Activated CD4-positive, alpha-beta memory T cell treated with anti-CD3 and anti-CD28 coated beads for 36 hours (primary cell): ENCODE results near the gene GPT2. TPM values are rescaled to one million over a fixed set of nuclear protein-coding genes. Genes with fewer than 3 reads are reported as not detected.

ENCODE experiments used
- CTCF ChIA-PET: fragments of 350-600 bp; sonication (Branson Sonifier 250); formaldehyde crosslinking; loops from one replicate; lab custom pipeline; 2021; ENCODE audit warnings: antibody characterized with exemption, inconsistent platforms; lab: Charles Lee
- POLR2A ChIA-PET: fragments of 350-600 bp; sonication (Branson Sonifier 250); formaldehyde crosslinking; loops from one replicate; lab custom pipeline; 2021; ENCODE audit warnings: antibody characterized with exemption; lab: Charles Lee
- DNase-seq: peaks from one replicate; pipeline ENCODE4 v3.0.0-alpha.2; 2020
- H3K27ac Mint-ChIP-seq: one replicate; pipeline ENCODE4 v1.8.0; 2021; ENCODE audit warnings: mixed read lengths
- H3K27me3 Mint-ChIP-seq: one replicate; pipeline ENCODE4 v1.8.0; 2021; ENCODE audit warnings: mixed read lengths
- H3K36me3 Mint-ChIP-seq: one replicate; pipeline ENCODE4 v1.8.0; 2021; ENCODE audit warnings: mixed read lengths
- H3K4me1 Mint-ChIP-seq: one replicate; pipeline ENCODE4 v1.8.0; 2021; ENCODE audit warnings: low read depth, mixed read lengths
- H3K4me3 Mint-ChIP-seq: one replicate; pipeline ENCODE4 v1.8.0; 2021; ENCODE audit warnings: mild to moderate bottlenecking, mixed read lengths
- H3K9me3 Mint-ChIP-seq: one replicate; pipeline ENCODE4 v1.8.0; 2021; ENCODE audit warnings: mixed read lengths
- intact Hi-C: fragments of 100-400 bp; cut with micrococcal nuclease; formaldehyde crosslinking; loops from one replicate; pipeline ENCODE4 v1.15.1; 2023
- total RNA-seq, 2 experiments: library from RNA; stranded (reverse); gene quantifications; one replicate each; pipeline ENCODE4 v1.2.3, GENCODE V29; 2021

The GPT2 gene
- total RNA-seq, 2 experiments from 2014 or later = 20.2 to 23.1 TPM

DNA sequence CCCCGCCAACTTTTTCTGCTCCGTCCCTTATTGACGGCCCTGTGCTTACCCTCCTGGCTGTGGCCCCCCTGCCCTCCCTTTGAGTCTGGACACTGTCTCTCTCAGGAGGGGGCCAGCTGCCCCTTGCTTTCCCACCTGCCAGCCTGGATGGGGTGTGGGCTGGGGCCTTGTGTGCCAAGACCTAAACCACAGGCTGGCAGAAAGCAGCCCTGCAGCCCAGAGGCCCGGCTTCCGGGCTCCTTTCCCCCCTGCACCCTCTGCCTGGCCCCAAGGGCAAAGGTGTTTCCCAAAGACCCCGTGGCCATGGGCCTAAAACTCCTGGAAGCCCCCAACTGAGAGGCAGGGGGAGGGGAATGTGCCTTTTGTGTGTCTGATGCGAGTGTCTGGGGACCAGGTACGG is 17.5 kb downstream of the GPT2 start:
- Mint-ChIP-seq H3K27ac (no peak overlapping the region), H3K36me3 (peaks cover 2% of the 10 kb centered on the region), H3K27me3 (no peaks in the 10 kb centered on the region), H3K4me3 (no peak overlapping the region), H3K4me1 (no peaks in the 10 kb centered on the region), H3K9me3 (no peaks in the 10 kb centered on the region)
- CTCF ChIA-PET = interaction anchor here (1.0 to 2.1 kb wide), 2 partner anchors 48 to 228 kb away, joined by 3 to 6 read pairs; no protein-coding TSS in a partner anchor
- no peak for DNase-seq
- POLR2A ChIA-PET = no interaction called here
- intact Hi-C loops = no loop called here

DNA sequence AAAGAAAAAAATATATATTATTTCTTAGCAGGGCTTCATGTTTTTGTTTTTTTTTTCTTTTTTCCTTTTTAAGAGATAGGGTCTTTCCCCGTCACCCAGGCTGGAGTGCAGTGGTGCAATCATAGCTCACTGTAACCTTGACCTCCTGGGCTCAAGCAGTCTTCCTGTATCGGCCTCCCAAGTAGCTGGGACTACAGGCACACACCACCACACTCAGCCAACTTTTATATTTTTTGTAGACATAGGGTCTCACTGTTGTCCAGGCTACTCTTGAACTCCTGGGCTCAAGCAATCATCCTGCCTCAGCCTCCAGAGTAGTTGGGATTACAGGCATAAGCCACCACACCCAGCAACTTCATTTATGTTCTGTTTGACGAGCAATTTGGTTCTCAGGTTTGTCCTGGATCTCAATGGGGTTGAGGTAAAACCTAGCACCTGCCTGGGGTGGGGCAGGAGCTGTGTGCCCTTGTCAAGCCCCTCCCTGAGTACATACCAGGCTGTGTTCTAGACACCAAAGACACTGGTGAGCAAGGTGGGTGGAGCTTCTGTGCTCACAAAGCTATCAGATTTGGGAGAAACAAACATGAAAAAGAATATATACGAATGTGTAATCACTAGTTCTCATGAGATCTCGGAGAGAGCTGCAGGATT is 19.2 kb downstream of the GPT2 start:
- Mint-ChIP-seq H3K4me3 (no peak overlapping the region), H3K27ac (no peak overlapping the region), H3K4me1 (no peaks in the 10 kb centered on the region), H3K9me3 (no peaks in the 10 kb centered on the region), H3K36me3 (no peaks in the 10 kb centered on the region), H3K27me3 (no peaks in the 10 kb centered on the region)
- CTCF ChIA-PET = interaction anchor here (0.5 to 1.6 kb wide), 4 partner anchors 9 to 230 kb away, joined by 3 to 6 read pairs (median 4); no protein-coding TSS in a partner anchor
- intact Hi-C loops = no loop called here
- POLR2A ChIA-PET = no interaction called here
- no peak for DNase-seq

DNA sequence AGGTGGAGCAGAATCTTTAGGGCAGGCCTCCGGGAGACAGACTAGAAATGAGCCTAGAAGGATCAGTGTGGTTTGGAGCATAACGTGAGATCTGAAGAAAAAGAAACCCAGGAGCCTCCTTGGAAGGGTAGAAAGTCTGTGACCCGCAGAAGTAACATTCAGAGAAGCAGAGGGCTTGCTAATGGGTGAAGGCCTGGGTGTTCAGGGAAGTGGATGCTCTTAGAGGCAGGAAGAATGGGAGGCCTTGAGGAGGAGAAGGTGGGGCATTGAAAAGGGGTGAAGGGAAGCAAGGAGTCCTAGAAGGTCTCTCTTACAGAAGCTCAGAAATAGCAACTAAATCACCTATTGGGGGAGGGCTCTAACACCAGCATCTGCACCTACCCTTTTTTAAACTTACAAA is 20.3 kb downstream of the GPT2 start:
- CTCF ChIA-PET = interaction anchor here (1.6 kb wide), 1 partner anchor 231 kb away, joined by 6 read pairs; no protein-coding TSS in a partner anchor
- POLR2A ChIA-PET = no interaction called here
- no peak for DNase-seq
- Mint-ChIP-seq H3K36me3 (no peaks in the 10 kb centered on the region), H3K4me3 (no peak overlapping the region), H3K27me3 (no peaks in the 10 kb centered on the region), H3K4me1 (no peaks in the 10 kb centered on the region), H3K9me3 (no peaks in the 10 kb centered on the region), H3K27ac (no peak overlapping the region)
- intact Hi-C loops = no loop called here

DNA sequence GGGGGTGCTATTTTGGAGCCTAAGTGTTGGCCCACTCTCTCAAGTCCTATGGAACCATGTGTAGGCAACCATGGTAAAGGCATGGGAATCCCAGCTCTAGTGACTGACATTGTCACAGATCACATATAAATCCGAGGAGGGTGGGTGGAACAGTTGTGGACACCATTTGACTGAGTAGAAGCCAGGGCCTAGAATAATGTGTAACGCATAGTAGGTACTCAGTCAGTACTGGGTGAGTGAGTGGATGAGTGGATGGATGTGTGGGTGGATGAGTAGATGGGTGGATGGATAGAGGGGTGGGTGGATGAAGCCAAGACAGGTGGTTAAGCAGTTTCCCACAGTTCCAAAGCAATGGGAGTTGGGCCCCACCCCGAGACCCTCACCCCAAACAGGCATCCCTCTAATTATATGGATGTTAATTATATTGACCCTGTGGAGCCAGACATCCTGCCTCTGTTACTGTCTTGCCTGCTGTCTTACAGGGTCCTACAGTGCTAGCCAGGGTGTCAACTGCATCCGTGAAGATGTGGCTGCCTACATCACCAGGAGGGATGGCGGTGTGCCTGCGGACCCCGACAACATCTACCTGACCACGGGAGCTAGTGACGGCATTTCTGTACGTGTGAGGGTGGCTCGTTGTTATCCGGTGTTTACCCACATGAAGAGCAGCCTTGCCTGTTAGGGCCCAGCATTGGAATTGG is 22.3 kb downstream of the GPT2 start:
- intact Hi-C loops = no loop called here
- ChIA-PET CTCF (interaction anchor here (0.6 to 5.6 kb wide), 8 partner anchors 11 to 232 kb away, joined by 3 to 102 read pairs (median 4); partner anchors contain the start of gene GPT2), POLR2A (no interaction called here)
- no peak overlapping the region for H3K27ac Mint-ChIP-seq
- H3K27me3 Mint-ChIP-seq = no peaks in the 10 kb centered on the region
- H3K4me3 Mint-ChIP-seq = no peak overlapping the region
- H3K9me3 Mint-ChIP-seq = no peaks in the 10 kb centered on the region
- peaks cover 7% of the 10 kb centered on the region for H3K36me3 Mint-ChIP-seq
- peaks cover 5% of the 10 kb centered on the region for H3K4me1 Mint-ChIP-seq
- no peak for DNase-seq

DNA sequence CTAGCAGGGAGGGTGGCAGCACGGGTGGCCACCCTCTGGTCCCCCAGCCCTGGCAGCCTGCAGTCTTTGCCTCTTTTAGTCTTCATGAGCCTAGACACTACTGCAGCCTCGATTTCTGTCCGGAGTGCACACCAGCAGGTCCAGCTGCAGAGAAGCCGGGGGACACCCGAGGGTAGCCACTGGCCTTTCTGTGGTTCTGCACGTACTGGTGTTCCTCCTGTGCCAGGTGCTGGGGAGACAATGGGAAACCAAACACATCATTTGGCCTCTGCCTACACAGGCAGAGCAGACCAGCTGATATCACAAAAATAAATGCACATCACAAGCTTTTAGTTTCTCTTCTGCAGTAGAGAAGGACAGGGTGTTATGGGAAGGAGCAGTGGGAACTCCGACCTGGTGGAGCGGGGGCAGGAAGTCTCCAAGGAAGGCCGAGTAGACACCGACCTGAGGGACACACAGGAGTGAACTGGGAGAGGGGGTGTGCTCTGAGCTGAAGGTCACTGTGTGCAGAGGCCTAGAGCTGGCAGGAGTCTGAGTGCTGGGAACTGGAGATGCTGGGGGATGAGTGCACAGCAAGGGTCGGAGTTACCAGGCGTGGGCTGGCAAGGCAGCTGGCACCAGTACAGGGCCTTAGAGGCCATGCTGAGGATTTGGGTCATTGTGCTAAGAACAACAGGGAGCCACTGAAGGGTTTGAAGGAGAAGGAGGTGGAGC is 23.1 kb downstream of the GPT2 start:
- POLR2A ChIA-PET = no interaction called here

DNA sequence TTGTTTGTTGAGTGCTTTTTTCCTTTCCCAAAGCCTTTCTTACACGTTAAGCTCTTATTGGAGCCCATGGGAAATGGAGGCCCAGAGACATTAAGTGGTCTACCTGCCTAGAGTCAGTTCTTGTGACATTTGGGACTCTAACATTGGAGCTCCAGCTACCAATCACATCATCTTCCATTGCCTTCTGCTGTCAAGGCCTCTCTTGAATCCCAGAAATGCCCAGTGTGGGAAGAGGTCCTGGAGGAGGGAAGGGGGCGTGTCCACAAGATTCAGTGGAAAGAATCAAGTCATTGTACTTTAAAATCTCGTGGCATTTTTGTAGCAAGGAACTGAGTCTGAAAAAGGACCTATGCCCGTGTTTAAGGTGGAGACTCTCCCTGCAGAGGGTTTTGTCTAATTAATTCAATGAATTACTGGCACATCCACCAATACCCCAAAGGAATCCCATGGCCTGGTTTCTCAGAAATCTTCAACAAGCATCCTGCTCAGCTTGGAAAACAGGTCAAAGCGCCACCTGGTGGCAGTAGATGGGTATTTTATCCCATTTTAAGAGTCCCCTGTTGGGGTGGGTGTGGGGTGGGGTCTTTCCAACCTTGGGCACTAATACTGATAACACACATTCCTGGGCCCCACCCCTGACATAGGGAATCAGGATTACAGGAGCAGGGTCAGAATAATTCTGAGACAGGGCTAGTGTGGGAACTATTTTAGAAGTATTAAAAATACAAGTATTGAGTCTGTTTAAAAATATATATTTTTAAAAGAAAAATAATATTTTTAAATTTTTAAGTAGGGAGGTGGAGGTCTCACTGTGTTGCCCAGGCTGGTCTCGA is 24.6 kb downstream of the GPT2 start:
- H3K27ac Mint-ChIP-seq = no peak overlapping the region
- ChIA-PET POLR2A (no interaction called here), CTCF (interaction anchor here (0.5 to 5.6 kb wide), 27 partner anchors 9 to 354 kb away, joined by 3 to 102 read pairs (median 4); partner anchors contain the start of gene GPT2)
- peaks cover 8% of the 10 kb centered on the region for H3K36me3 Mint-ChIP-seq
- peak; percentile 66 for DNase-seq
- intact Hi-C loops = loop anchor here (1.0 kb wide), 2 partner anchors 54 to 235 kb away; no protein-coding TSS in a partner anchor
- H3K27me3 Mint-ChIP-seq = no peaks in the 10 kb centered on the region
- peaks cover 5% of the 10 kb centered on the region for H3K4me1 Mint-ChIP-seq
- H3K4me3 Mint-ChIP-seq = no peak overlapping the region
- no peaks in the 10 kb centered on the region for H3K9me3 Mint-ChIP-seq

More for the DNA sequence above, 23.1 kb downstream of the GPT2 start:
- Mint-ChIP-seq H3K27me3 (no peaks in the 10 kb centered on the region), H3K9me3 (no peaks in the 10 kb centered on the region), H3K27ac (no peak overlapping the region), H3K36me3 (peaks cover 8% of the 10 kb centered on the region), H3K4me3 (no peak overlapping the region), H3K4me1 (peaks cover 5% of the 10 kb centered on the region)
- CTCF ChIA-PET = interaction anchor here (0.6 to 5.6 kb wide), 8 partner anchors 10 to 620 kb away, joined by 3 to 102 read pairs (median 9); partner anchors contain the start of gene GPT2
- no peak for DNase-seq
- intact Hi-C loops = no loop called here

DNA sequence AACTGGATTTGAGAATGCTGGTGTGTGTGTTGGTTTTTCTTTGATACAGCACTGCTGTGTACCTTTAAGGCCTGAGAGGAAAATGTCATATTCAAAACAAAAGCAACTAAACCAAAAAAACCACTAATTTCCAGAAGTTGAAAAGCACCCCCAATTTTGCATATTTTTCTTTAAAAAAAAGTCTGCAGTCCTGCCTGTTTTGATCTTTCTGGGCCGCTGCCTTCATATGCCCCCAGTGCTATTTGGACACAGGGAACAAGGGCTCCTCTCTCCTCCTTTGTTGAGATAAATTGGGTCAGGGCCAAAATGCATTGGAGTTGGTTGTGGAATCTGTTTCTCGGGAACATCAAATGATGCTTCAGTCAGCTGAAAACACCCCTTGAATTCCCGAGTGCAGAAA is 26.9 kb downstream of the GPT2 start:
- intact Hi-C loops = no loop called here
- H3K4me1 Mint-ChIP-seq = peaks cover 5% of the 10 kb centered on the region
- H3K4me3 Mint-ChIP-seq = no peak overlapping the region
- CTCF ChIA-PET = interaction anchor here (0.6 to 5.6 kb wide), 5 partner anchors 18 to 237 kb away, joined by 3 to 102 read pairs (median 5); no protein-coding TSS in a partner anchor
- no peak for DNase-seq
- no peaks in the 10 kb centered on the region for H3K27me3 Mint-ChIP-seq
- peaks cover 11% of the 10 kb centered on the region for H3K36me3 Mint-ChIP-seq
- POLR2A ChIA-PET = no interaction called here
- H3K27ac Mint-ChIP-seq = no peak overlapping the region
- H3K9me3 Mint-ChIP-seq = no peaks in the 10 kb centered on the region

DNA sequence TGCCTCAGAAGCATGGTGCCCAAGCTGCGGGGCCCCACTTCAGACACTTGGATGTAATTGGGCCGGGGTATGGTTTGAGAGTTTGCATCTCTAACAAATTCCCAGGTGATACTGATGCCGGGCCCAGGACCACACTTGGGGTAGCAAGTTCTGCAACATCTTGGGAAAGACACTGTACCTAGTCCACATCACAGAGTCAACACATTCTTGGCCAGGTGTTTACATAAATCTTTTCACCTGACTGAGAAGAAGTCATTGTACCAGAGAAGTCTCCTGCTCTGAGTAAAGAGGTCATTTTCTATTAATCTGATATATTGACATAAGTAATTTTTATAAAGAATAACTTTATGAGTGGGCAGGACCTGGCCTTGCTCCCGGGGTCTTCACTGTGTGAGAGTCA is 27.5 kb downstream of the GPT2 start:
- ChIA-PET CTCF (interaction anchor here (0.9 to 2.2 kb wide), 4 partner anchors 18 to 1253 kb away, joined by 3 to 8 read pairs (median 4); no protein-coding TSS in a partner anchor), POLR2A (no interaction called here)
- Mint-ChIP-seq H3K27me3 (no peaks in the 10 kb centered on the region), H3K4me1 (peaks cover 5% of the 10 kb centered on the region), H3K27ac (no peak overlapping the region), H3K36me3 (peaks cover 11% of the 10 kb centered on the region), H3K4me3 (no peak overlapping the region), H3K9me3 (no peaks in the 10 kb centered on the region)
- intact Hi-C loops = no loop called here
- DNase-seq = no peak

DNA sequence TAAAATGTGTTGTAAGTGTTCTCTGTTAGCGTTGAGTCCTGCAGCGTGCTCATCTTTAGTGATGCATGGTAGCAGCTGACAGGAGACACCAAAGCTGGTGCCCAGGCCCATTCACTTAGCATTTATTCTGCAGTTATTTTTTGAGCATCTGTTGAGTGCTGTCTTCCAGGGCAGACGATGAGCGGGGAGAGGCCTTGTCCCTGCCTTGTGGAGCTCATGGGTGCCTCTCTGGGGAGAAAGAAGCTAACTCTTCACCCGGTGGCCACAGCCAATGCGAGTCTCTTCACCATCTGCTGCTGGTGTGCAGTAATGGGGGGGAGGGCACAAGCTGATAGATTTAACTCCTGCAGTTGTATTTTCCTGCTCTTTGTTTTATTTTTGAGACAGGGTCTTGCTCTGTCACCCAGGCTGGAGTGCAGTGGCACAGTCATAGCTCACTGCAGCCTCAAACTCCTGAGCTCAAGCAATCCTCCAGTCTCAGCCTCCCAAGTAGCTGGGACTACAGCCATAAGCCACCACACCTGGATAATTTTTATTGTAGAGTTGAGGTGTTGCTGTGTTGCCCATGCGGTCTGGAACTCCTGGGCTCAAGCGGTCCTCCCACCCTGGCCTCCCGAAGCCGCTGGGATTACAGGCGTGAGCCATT is 30.5 kb downstream of the GPT2 start:
- intact Hi-C loops = no loop called here
- POLR2A ChIA-PET = no interaction called here
- no peak for DNase-seq
- H3K27me3 Mint-ChIP-seq = no peaks in the 10 kb centered on the region
- H3K9me3 Mint-ChIP-seq = no peaks in the 10 kb centered on the region
- peaks cover 22% of the 10 kb centered on the region for H3K36me3 Mint-ChIP-seq
- CTCF ChIA-PET = interaction anchor here (0.8 to 1.2 kb wide), 3 partner anchors 11 to 61 kb away, joined by 3 to 4 read pairs (median 3); no protein-coding TSS in a partner anchor
- H3K4me3 Mint-ChIP-seq = no peak overlapping the region
- H3K4me1 Mint-ChIP-seq = peaks cover 15% of the 10 kb centered on the region
- H3K27ac Mint-ChIP-seq = no peak overlapping the region

DNA sequence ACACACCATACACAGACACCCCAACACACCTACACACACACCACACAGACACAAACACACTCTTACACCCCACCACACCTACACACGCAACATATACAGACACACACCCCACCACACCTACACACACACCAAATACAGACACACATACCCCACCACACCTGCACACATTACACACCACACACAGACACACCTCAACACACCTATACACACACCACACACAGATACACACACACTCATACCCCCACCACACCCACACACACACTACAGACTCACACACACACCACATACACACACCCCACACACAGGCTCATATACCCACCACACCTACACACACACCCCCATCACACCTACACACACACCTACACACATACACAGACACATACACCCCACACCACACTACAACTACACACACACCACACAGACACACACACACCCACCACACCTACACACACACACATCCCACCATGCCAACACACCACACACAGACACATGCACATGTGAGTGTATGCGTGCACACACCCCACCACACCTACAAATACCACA is 31.4 kb downstream of the GPT2 start:
- intact Hi-C loops = no loop called here
- no peaks in the 10 kb centered on the region for H3K27me3 Mint-ChIP-seq
- ChIA-PET CTCF (no interaction called here), POLR2A (no interaction called here)
- H3K4me1 Mint-ChIP-seq = peaks cover 15% of the 10 kb centered on the region
- DNase-seq = no peak
- no peak overlapping the region for H3K4me3 Mint-ChIP-seq
- H3K36me3 Mint-ChIP-seq = peaks cover 22% of the 10 kb centered on the region
- H3K27ac Mint-ChIP-seq = no peak overlapping the region
- H3K9me3 Mint-ChIP-seq = no peaks in the 10 kb centered on the region
